Breast epithelium (tissue), 4 donors: ENCODE measurements around the gene FARP1. TPM values are rescaled to one million over a fixed set of nuclear protein-coding genes. Genes with fewer than 3 reads are reported as not detected.

Experiments used
- DNase-seq, 2 donors: peaks; one replicate each; pipeline ENCODE4 v3.0.0-alpha.2; 2019; ENCODE audit warnings: low spot score in 2 of 2
- H3K27ac ChIP-seq, 2 donors: fragments of 200-600 bp; sonication (generic) in 1 of 2; one replicate each; pipeline ENCODE4 v1.5.1; 2016 to 2019; ENCODE audit warnings: mild to moderate bottlenecking in 1 of 2
- H3K27me3 ChIP-seq, 2 donors: fragments of 200-600 bp; sonication (generic) in 1 of 2; one replicate each; pipeline versions ENCODE4 v1.5.1 to v1.6.0; 2017 to 2019; ENCODE audit warnings: control low read depth in 1 of 2, mild to moderate bottlenecking in 1 of 2
- H3K36me3 ChIP-seq: fragments of 200-600 bp; one replicate; pipeline ENCODE4 v1.5.1; 2019
- H3K4me1 ChIP-seq, 2 donors: fragments of 200-600 bp; sonication (generic); one replicate each; pipeline ENCODE4 v1.5.1; 2016 to 2019; ENCODE audit warnings: control low read depth in 1 of 2
- H3K4me3 ChIP-seq, 3 donors: fragments of 200-600 bp; sonication (generic); 1 replicate in 2 of 3; 2 replicates in 1 of 3; pipeline ENCODE4 v1.5.1; 2016 to 2019; ENCODE audit warnings: mild to moderate bottlenecking in 3 of 3, moderate library complexity in 2 of 3
- H3K9me3 ChIP-seq, 2 donors: fragments of 200-600 bp; sonication (generic) in 1 of 2; one replicate each; pipeline ENCODE4 v1.5.1; 2016 to 2019; ENCODE audit warnings: control low read depth in 1 of 2
- CTCF ChIP-seq, 3 donors: fragments of 450-650 bp; IDR thresholded peaks; one replicate each; pipeline ENCODE4 v1.5.1; 2016 to 2017; ENCODE audit warnings: antibody characterized with exemption in 3 of 3, mild to moderate bottlenecking in 3 of 3, moderate library complexity in 3 of 3
- POLR2A ChIP-seq: fragments of 450-650 bp; IDR thresholded peaks from one replicate; pipeline ENCODE4 v1.6.1; 2016; ENCODE audit warnings: antibody characterized with exemption, mild to moderate bottlenecking, moderate library complexity
- POLR2AphosphoS5 ChIP-seq, 3 donors: sonication (generic); formaldehyde crosslinking; IDR thresholded peaks; one replicate each; pipeline ENCODE4 v1.6.1; 2017; ENCODE audit warnings: antibody characterized with exemption in 3 of 3
- intact Hi-C: fragments of 100-400 bp; cut with DNase I; formaldehyde crosslinking; loops from one replicate; pipeline ENCODE4 v1.15.1; 2023; ENCODE audit warnings: low total_unique reads
- total RNA-seq, 3 donors: library from RNA; depleted of rRNA; stranded (reverse); fragments of >200 nt; gene quantifications; one replicate each; pipeline ENCODE4 v1.1.0, GENCODE V29; 2016

The FARP1 gene
- 10 to 100 TPM; 29.8 to 97.3 (median 80.1) TPM for total RNA-seq

GRCh38 chr13:98142380-98143156, at the start of gene FARP1:
Gene FARP1 (plus strand): TSS chr13:98143094. CDS start chr13:98213243, 70,149 bp downstream.
- no peaks in the 10 kb centered on the region for H3K27me3 ChIP-seq
- TF ChIP-seq POLR2AphosphoS5 (IDR thresholded peaks at IDR 0.05) (no peak), CTCF (IDR thresholded peaks at IDR 0.05) (peak in 1 of 3 donors; percentile 61), POLR2A (no peak)
- peak within 1 kb of the TSS; percentile 73 to 85 (median 82) for H3K4me3 ChIP-seq
- no peaks in the 10 kb centered on the region for H3K4me1 ChIP-seq
- peak; percentile 62 to 78 for DNase-seq
- peak within 1 kb of the TSS; percentile 76 to 91 for H3K27ac ChIP-seq
- H3K9me3 ChIP-seq: no peaks in the 10 kb centered on the region
- H3K36me3 ChIP-seq: no peaks in the 10 kb centered on the region
- intact Hi-C loops: no loop called here

- Histone ChIP-seq H3K27me3 (no peaks in the 10 kb centered on the region), H3K27ac (no peak overlapping the region), H3K4me1 (no peaks in the 10 kb centered on the region), H3K36me3 (no peaks in the 10 kb centered on the region), H3K9me3 (no peaks in the 10 kb centered on the region), H3K4me3 (no peak overlapping the region)
- TF ChIP-seq POLR2AphosphoS5 (IDR thresholded peaks at IDR 0.05) (no peak), CTCF (IDR thresholded peaks at IDR 0.05) (no peak)
- DNase-seq: no peak
- intact Hi-C loops: no loop called here
Measured at GRCh38 chr13:98094678-98095266, 48.1 kb upstream of the FARP1 start.

- H3K27ac ChIP-seq: no peak overlapping the region
- no peaks in the 10 kb centered on the region for H3K27me3 ChIP-seq
- H3K4me1 ChIP-seq: no peaks in the 10 kb centered on the region
- intact Hi-C loops: no loop called here
- no peaks in the 10 kb centered on the region for H3K36me3 ChIP-seq
- H3K9me3 ChIP-seq: no peaks in the 10 kb centered on the region
- H3K4me3 ChIP-seq: no peak overlapping the region
- TF ChIP-seq POLR2A: no peak
- no peak for TF ChIP-seq POLR2AphosphoS5 (IDR thresholded peaks at IDR 0.05)
- TF ChIP-seq CTCF (IDR thresholded peaks at IDR 0.05): no peak
- no peak for DNase-seq
Measured at GRCh38 chr13:98096059-98096458, 46.8 kb upstream of the FARP1 start.

- intact Hi-C loops: no loop called here
- no peaks in the 10 kb centered on the region for H3K27me3 ChIP-seq
- no peak overlapping the region for H3K27ac ChIP-seq
- H3K4me3 ChIP-seq: no peak overlapping the region
- H3K36me3 ChIP-seq: no peaks in the 10 kb centered on the region
- no peak for DNase-seq
- TF ChIP-seq POLR2AphosphoS5 (IDR thresholded peaks at IDR 0.05): no peak
- TF ChIP-seq POLR2A: no peak
- TF ChIP-seq CTCF (IDR thresholded peaks at IDR 0.05): no peak
- H3K9me3 ChIP-seq: no peaks in the 10 kb centered on the region
- no peaks in the 10 kb centered on the region for H3K4me1 ChIP-seq
Measured at GRCh38 chr13:98097749-98098148, 45.1 kb upstream of the FARP1 start.

GRCh38 chr13:98098516-98098915, 44.4 kb upstream of the FARP1 start:
- H3K9me3 ChIP-seq: no peaks in the 10 kb centered on the region
- H3K27ac ChIP-seq: no peak overlapping the region
- intact Hi-C loops: no loop called here
- TF ChIP-seq POLR2A: no peak
- no peak for TF ChIP-seq POLR2AphosphoS5 (IDR thresholded peaks at IDR 0.05)
- no peak for TF ChIP-seq CTCF (IDR thresholded peaks at IDR 0.05)
- no peaks in the 10 kb centered on the region for H3K36me3 ChIP-seq
- H3K4me3 ChIP-seq: no peak overlapping the region
- no peaks in the 10 kb centered on the region for H3K4me1 ChIP-seq
- DNase-seq: no peak
- no peaks in the 10 kb centered on the region for H3K27me3 ChIP-seq
